Activated T-cell treated with anti-CD3 and anti-CD28 coated beads, Interleukin-2, amount 50 U/mL, for 1 hour (primary cell): ENCODE results near the gene SNX25.
"Not testable (repeated sequence)": the region's sequence is repeated elsewhere in the genome, so short reads cannot be mapped to it uniquely, and the experiment has no call there.

ENCODE experiments used
- DNase-seq: peaks from one replicate; pipeline ENCODE4 v3.0.0-alpha.2; 2020

The SNX25 gene

DNA sequence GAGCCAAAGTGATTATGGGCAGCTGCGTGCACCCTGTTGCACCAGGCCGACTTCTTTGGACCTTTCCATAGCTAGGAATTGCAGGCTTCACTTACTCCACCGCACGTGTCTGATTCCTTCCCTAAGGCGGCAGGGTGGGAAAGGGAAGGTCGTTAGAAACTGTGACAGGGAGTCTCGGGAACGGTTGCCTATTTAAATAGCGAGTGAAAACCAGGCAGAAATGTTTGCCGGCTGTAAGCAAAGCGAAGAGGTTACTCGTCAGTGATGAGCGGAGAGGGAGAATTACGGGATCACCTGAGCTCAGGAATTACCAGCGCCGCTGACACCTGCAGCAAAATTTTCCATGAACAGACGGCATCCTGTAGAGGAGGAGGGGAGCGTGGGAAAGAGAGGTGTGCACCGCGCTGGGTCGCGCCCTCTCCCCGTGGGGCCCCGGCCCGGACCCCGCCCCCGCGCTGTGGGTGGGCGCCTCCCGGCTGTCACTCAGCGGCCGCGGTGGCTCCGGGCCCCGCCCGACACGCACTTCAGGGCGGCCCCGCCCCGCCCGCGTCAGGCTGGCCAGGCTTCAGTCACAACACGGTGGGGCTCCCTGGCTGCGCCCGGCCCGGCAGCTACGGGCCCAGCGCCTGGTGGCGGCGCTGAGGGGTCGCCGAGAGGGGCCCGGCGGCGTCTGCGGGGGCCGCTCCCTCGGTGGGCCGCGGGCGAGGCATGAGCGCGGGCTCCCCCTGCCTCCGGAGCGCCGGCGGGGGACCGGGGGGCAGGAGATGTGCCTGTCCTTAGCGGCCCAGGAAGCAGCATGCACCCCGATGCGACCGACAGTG, at the start of gene SNX25:
SNX25 (plus strand) TSS at position 568 of the 821 bp plus-strand sequence; CDS start at position 797, 229 bp downstream.
- DNase-seq, result peak; percentile 92

DNA sequence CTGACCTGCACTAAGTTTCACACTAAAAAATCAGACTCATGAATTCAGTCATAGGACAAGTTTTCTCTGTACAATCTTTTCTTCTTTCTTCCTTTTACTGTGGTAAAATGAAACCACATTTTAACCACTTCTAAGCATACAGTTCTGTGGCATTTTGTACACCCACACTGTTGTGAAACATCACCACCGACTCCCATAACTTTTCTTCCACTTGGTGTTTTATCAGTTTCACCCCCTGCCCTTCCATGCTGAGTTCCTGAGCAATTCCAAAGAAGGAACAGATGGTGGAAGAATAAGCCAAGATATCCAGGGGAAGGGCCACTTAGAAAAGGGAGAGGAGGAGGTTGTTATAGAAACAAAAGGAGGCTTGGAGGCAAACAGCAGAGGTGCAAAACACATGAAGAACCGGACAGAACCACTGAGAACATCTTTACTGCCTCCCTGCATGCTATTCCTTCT, 43.8 kb upstream of the SNX25 start:
- DNase-seq, result no peak

DNA sequence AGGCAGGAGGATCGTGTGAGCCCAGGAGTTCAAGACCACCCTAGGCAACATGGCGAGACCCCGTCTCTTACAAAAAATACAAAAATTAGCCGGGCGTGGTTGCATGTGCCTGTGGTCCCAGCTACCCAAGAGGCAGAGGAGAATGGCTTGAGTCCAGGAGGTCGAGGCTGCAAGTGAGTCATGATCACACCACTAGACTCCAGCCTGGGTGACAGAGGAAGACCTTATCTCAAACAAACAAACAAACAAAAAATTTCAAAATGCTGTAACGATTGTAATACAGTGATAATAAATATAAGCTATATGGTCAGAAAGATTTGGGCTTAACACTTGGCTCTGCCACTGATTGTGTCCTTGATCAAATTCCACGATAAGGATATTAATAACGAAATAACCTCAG, 42.2 kb upstream of the SNX25 start:
- DNase-seq, result no peak

DNA sequence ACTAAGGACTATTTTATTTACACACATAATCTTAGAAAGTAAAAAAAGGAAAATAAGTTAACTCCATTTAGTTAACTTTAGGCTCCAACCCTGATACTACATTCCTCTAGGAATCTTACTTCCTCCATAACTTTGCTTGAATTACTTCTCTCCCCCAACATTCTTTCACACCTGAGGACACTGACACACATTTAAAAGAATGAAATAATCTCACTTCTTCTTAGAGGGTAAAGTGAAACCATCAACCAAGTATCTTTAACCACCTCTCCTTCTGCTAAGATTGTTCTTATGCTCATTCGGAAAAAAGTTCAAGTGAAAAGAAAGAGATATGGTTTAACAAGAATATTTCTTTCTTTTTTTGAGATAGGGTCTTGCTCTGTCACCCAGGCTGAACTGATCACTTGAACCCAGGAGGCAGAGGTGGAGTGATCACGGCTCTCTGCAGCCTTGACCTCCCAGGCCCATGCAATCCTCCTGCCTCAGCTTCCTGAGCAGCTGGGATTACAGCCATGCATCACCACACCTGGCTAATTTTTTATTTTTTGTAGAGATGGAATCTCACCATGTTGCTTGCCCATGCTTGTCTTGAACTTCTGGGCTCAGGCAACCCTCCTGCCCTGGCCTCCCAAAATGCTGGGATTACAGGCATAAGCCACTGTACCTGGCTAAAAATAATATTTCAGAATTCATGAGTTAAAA, 37.9 kb upstream of the SNX25 start:
- no peak for DNase-seq

DNA sequence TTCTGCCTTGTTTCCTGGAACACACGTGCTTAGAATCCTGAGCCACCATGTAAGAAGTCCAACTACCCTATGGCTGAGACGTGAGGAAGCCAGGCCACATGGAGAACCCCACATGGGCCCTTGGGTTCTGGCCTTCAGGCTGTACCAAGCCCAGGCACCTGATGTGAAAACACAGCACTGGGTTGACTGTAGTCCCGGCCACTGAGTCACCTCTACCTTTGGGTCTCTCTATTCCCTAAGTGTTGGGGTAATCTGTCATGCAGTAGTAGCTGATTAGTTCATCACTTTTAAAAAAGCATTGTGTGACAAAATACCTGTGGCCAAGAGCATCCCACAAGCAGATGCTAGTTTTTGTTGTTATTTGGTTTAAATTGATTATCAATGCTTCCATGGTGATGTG, 29.9 kb upstream of the SNX25 start:
- no peak for DNase-seq

DNA sequence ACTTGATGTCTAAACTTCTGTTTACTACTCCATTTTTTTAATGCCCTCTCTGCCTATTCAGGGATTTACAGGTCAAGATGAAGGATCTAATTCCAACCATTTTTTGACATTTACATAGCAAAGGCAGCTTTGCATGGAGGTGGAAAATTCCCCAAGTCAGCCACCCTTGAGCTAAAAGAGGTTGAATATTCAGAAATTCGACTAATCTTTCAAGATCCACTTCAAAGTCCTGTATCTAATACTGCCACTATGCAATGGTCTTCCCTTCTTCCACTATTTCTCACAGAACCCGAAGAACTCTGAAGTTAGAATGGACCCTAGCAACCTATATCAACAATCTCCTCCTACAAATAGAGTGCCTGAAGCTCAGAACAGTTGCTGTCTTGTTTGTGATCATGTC, 27.2 kb upstream of the SNX25 start:
- no peak for DNase-seq

DNA sequence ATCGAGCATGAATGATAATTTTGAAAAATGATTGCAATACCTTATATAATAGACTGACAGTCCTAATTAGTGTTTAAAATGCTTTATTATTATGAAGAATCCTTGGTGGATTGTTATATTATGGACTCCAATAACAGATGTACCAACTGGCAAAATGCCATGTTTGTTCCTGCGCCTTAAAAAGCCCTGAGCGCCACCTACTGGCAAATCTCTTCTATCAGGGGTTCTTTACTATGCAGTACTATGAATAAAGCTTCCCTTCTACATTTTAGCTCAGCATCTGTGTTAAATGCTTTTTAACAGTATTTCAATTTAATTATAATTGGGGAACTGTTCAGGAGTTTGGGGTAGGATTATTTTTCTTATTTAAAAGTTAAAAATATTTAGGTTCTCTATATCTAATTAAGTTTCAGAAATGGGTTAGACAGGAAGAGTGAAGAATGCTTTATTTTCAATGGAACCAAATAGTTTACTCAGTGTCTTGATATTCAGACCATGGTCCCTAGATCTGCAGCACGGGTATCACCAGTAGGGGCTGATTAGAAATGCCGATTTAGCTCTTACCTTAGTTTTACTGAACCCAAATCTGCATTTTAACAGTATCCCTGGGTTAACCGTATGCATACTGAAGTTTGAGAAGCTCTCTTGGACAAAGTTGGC, 25.6 kb upstream of the SNX25 start:
- peak; percentile 63 for DNase-seq

DNA sequence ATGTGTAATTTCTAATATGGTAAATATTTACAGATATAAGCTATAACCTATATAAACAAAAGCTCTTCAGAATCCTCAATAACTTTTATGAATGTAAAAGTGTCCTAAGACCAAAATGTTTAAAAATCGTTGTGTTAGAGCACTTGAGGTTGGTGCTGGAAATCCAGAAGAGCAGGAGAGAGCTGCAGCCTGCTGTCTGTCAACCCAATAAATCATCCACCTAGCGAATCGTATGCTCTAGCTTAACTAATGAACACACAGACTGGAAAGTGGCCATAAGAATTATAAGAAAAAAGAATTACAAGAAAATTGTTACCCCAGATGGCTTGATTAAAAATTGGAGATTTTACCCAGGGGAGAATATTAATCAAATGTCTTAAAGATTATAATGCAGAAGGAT, 22.6 kb upstream of the SNX25 start:
- DNase-seq, result no peak

DNA sequence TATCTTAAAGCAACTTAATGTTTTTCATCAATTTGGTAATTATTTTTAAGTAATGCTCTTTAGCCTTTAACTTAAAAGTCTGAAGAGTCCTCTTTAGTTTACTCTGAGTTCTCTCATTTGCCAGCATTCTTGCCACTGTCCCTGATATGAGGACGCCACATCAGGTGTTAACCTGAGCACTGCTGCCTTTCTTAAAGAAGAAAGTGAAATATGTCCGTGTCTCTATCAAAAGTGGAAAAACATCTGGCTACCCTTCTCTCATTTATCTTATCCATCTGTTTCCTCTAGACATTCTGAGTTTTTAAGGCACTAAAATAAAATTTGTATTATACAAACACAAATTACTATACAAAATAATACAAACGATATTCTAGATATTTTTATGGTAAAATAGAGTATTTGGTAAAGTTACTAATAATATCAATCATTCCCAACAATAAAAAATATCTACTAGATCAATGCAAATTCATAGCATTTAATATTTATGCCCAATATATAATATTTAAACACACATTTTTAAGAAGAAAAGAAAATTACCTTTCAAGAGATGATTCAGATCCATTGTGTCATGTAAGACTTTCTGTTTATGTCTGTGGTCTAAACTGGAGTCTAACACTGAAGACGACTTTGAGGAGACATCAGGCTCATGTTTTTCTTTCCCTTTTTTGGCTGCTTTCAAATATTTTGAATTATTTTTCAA, 19.6 kb upstream of the SNX25 start:
- DNase-seq, result no peak

DNA sequence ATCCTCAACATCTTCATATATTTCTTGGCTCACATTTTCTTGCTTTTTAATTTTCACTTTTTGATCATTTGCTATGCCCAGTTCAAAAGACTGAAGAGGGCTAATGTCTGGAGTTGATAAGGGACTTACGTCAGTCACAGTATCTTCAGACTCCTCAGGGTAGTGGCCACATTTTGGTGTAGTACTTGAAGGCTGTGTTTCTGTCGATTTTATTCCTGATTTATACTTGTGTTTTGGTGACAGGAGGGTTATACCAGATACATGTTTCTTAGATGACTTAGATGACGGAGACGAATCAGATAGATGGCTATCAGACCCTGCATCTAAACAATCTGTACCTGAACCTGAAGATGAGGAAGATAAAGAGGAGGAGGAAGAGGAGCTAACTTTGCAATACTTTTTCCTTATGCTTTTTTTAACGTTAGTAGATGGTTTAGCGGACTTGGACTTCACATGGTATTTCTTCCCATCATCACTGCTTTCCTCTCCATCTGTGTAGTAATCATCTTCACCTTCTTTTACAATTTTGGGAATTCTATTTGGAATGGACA, 19.0 kb upstream of the SNX25 start:
- DNase-seq, result no peak

DNA sequence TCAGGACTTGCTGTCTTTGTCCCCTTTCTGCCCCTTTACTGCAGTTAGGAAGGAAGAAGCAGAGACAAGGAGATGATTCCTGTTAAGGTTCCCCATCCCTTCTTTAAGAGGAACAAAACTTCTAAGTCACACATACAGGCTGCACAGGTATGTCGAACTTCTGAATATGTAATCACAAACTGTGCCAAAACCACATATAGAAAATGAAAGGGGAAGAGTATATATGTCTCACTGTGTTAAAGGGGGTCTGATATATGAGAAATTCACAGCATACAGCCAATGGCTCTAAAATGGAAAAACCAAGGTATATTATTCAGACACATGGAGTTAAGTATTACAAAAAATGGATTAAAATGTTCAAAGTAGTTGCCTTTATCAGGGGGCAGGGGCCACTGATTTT, 17.3 kb upstream of the SNX25 start:
- no peak for DNase-seq

DNA sequence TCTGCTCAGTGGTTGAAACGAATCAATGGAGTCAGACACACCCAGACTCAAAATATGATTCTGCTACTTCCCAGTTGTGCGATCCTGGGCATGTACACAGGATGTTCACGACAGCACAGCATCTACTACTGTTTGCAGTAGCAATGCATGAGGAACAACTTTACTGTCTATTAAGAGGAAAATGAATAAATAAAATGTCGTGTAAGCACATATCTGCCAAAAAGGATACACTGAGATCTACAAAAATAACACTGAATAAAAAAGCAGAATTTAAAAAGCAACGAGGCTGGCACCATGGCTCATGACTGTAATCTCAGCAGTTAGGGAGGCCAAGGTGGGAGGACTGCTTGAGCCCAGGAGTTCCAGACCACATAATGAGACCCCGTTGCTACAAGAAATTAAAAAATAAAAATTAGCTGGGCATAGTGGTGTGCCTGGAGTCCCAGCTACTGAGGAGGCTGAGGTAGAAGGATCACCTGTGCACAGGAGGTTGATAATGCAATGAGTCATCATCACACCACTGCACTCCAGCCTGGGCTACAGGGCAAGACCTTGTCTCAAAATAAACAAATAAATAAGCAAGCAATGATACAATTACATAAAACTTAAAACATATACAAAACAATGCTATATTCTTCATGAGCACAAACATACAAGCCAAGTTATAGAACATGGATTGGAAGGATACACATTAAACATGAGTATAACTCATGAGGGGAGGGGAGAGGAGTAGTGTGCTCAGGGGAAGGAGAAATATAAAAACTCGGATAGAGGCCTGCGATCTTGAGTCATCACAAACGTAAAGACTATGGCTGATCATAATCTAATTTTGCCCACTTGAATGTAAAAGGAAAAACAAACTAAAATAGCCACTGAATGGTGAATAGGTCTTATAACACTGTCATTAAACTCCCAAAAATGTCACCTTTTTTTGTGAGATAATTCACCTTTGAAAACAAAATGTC, 14.2 kb upstream of the SNX25 start:
- DNase-seq, result no peak

DNA sequence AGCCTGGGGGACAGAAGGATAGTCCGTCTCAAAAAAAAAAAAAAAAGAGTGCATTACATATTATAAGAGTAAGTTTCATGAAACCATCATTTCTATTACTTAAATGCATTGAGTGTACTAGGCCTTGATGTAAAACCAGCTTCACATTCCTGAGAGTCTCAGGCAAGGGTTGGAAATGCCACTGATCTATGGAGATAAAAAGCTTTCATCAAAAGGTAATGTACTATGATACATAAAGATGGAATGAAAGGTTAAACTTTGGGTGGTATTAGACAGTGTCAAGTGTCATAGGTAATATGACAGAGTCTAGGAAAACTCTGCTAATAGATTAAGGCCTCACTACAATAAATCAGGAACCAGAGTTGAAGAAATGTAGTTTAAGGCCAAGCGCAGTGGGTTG, 13.0 kb upstream of the SNX25 start:
- DNase-seq, result no peak

DNA sequence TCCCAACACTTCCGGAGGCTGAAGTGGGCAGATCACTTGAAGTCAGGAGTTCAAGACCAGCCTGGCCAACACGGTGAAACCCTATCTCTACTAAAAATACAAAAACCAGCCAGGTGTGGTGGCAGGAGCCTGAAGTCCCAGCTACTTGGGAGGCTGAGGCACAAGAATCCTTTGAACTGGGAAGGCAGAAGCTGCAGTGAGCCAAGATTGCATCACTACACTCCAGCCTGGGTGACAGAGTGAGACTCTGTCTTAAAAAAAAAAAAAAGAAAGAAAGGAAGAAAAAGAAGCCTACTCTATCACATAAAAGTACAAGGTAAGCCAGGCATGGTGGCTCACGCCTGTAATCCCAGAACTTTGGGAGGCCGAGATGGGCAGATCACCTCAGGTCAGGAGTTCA, 11.2 kb upstream of the SNX25 start:
- DNase-seq, result not testable (repeated sequence)

DNA sequence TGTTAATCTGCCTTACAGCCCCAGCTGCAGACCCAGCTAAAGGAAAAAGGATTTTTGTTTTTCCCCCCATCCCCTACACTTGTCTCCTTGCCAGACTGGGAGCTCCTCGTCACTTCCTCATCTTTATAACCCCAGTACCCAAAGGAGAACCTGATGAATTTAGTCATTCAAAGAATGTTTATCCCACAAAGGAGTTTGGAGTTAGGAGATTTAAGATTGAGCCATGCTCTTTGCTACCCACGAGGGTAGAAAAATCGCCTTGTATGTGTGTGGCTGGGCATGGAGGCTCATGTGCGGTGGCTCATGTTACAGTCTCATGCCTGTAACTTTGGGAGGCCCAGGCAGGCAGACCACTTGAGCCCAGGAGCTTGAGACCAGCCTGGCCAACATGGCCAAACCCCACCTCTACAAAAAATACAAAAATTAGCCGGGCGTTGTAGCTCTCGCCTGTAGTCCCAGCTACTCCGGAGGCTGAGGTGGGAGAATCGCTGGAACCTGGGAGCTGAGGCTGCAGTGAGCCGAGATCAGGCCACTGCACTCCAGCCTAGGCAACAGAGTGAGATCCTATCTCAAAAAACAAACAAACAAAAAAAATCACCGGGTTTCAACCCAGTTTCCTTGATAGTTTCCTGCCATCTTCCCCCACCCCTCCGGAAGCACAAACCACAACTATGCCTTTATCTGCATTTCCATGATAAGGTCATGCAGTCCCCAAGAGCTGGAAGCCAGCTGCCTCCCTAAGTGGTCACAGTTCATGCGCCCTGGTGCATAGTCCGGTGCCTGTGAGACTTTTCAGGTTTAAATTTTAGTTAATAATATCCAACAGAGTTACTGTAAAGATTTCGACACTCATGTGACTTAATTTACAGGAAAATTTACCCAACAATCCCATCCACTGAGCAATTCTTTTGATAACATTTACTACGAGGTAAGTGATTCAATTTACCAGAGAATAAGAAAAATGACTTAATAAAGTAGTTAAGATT, 7.1 kb upstream of the SNX25 start:
- peak; percentile 24 for DNase-seq

DNA sequence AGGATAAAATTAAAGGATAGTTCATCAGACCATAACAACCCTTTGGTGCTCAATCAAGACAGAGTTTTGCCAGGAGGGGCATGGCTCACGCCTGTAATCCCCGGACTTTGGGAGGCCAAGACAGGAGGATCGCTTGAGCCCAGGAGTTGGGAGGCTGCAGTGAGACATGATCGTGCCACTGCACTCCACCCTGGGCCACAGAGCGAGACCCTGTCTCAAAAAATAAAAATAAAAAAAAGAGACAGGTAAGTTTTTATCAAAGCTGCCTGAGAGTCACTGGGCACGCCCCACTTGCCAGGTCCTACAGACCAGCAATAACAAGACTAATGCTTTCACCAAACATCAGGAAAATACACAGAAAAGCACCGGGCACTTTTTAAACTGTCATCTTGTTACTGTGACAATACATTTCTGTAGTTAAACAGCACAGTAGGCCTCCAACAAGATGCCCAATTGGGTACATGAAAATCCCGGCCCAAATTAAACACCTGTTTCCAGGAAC, 6.4 kb upstream of the SNX25 start:
- DNase-seq, result peak; percentile 29

DNA sequence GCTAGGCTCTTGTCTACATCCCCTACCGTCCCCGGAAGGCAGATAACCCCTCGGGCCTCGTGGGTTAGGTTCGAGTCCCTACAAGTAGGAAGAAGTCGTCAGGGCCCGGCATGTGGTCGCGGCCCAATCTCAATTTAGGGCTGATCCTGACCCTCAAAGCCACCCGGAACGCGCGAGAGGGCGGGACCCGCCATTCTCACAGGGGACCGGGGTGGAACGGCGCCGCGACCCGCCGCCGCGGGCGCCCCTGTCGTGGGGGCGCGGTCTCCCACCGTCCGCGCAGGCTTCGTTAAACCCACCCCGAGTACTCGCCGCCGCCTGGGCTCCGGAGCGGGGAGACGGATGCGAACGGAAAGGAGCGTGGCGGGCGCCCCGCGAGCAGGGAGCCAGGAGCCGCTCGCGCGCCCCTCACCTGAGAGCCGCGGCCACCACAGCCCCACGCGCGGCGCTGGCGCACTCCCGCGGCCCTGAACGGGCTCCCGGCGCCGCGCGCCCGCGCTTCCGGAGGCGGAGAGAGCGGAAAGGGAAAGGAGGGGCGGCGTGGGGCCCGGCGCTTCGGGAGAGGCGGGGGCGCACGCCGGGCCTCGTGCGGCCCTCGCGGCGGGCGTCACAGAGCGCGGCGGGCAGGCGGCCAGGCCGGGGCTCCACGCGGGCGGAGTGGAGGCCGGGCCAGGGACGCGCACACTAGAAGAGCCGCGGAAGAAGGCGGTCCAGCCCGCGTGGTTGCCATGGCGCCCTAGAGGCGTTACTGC, 5.7 kb upstream of the SNX25 start, which contains the start of gene CFAP97:
CFAP97 (minus strand) TSS at position 515 of the 752 bp plus-strand sequence. CDS start 12,804 bp downstream, outside the sequence.
- DNase-seq, result peak; percentile 85

DNA sequence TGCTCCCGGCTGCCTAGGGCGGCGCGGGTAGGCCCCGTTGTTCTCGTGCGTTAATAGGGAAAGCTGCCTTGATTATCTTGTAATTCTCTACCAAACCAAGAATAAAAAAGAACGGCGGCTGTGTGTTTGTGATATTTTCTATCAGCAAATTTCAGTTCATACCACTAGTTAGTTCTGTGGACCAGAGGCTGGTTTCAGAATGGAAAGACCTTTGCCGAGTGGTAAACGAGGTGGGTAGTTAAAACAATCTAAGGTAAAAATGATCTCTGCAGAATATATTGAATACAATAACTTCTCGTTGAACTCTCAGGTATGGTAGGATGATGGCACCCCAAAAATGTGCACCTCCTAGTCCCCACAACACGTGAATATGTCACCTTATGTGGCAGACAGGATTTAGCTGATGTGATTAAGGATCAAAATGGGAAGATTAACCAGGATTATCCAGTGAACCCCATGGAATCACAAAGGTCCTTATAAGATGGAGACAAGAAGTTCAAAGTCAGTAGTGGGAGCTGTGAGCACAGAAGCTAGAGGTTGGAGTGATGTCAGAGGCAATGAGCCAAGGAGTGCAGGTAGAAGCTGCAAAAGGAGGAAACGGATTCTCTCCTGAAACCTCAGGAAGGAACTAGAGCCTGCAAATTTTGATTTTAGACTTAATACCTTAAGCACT, 5.0 kb upstream of the SNX25 start:
- no peak for DNase-seq

DNA sequence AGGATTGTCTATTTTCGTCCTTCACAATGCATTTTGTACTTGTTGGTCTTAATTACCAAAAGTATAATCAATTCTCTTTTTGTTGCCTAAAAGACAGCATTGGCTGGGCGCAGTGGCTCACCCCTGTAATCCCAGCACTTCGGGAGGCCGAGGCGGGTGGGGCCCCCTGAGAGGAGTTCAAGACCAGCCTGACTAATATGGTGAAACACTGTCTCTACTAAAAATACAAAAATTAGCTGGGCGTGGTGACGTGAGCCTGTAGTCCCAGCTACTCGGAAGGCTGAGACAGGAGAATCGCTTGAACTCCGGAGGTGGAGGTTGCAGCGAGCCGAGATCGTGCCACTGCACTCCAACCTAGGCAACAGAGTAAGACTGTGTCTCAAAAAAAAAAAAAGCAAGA, 4.3 kb upstream of the SNX25 start:
- DNase-seq, result not testable (repeated sequence)
